Right renal cortex interstitium (tissue), 3 donors: Measurements from ENCODE around the gene LRMDA. TPM values are rescaled to one million over a fixed set of nuclear protein-coding genes. Genes with fewer than 3 reads are reported as not detected.

Experiments used
- DNase-seq, 3 donors: peaks; one replicate each; pipeline ENCODE4 v3.0.0-alpha.2; 2013; ENCODE audit warnings: low read depth in 3 of 3, low spot score in 2 of 3
- polyA plus RNA-seq, 3 donors: library from polyadenylated mRNA; unstranded; fragments of 120-200 nt; gene quantifications; one replicate each; pipeline ENCODE4 v1.2.1, GENCODE V29; 2013; ENCODE audit not compliant: insufficient read length in 3 of 3

Gene LRMDA
- polyA plus RNA-seq, 3 donors: 20.9 to 21.7 (median 21.2) TPM

- no peak for DNase-seq
Observed at GRCh38 chr10:75470901-75471300, 39.5 kb downstream of the LRMDA start.

DNA sequence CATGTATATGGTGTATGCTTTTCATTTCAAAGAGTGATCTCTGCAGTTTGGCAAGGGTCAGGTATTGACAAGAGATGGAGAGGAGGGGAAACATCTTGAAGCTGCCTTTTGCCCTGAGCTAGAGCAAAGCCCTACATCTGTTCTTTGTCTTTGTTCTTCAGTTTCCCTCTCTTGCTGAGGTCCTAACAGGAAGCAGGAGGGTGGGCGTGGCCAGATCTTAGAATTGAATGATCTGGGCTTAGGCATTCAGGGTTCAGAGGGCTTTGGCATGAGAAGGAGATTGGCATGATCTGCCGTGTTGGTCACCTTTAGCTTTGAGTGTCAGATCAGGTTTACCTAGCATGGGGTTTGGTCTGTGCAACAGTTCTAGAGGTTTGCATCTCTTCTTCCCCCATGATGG, 41.3 kb downstream of the LRMDA start:
- no peak for DNase-seq

- no peak for DNase-seq
Observed at GRCh38 chr10:75474106-75474505, 42.7 kb downstream of the LRMDA start.

- DNase-seq: no peak
Observed at GRCh38 chr10:75475460-75476182, 44.2 kb downstream of the LRMDA start.

- DNase-seq: no peak
Observed at GRCh38 chr10:75476569-75476968, 45.1 kb downstream of the LRMDA start.

DNA sequence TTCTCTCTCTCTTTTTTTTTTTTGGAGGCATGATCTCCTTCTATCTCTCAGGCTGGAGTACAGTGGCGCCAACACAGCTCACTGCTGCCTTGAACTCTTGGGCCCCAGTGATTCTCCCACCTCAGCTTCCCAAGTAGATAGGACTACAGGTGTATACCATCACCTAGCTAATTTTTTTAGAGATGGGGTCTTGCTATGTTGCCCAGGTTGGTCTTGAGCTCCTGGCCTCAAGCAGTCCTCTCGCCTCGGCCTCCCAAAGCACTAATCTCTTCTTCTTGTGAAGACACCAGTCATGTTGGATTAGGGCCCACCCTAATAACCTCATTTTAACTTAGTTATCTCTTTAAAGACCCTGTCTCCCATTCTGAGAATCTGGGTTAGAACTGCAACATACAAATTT, 45.6 kb downstream of the LRMDA start:
- no peak for DNase-seq

DNA sequence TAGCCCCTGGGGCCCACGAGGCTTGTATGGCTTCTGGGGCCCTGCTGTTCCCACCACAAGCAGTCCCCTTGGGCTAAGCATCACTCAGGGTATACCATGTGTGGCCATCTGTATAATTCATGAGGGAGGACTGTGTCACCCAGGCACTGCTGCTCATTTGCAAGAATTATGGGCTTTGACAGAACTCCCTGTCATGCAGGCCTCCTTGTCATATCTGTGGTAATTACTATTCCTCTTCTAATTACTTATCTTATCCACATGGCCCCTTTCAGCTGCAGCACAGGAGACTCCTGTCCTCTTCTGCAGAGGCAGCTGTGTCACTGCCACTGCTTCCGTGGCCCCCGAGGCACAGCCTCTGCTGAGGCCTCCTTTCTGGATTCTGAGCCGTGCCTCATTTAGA, 46.3 kb downstream of the LRMDA start:
- DNase-seq: no peak

GRCh38 chr10:75480374-75480773, 49.0 kb downstream of the LRMDA start:
- no peak for DNase-seq

DNA sequence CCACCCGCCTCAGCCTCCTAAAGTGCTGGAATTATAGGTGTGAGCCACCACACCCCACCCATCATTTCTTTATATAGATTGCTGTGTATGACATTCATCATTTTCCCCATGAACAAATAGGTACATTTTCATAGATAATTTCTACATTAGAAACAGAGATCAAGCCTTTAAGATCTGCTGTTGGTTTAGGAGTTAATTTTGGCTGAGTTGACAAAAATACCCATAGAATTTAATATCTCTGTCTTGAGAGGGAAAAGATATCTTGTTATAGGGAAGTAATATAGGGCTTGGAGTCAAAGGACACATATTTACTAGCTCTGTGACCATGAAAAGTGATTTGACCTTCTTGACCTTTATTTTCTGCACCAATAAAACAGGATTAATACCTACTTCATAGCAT, 51.8 kb downstream of the LRMDA start:
- DNase-seq: no peak

DNA sequence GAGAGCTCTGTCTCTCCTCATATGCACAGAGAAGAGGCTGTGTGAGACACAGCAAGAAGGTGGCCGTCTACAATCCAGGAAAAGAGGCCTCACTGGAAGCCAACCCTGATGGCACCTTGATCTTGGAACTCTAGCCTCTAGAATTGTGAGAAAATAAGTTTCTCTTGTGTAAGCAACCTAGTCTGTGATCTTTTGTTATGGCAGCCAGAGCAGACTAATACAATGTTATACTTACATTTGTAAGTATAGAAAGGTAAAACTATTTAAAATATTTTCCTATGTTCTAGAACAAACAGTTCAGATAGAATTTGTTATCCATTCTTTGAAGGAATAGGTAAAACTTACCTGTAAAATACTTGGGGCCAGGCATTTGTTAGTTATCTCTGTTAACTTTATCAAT, 53.3 kb downstream of the LRMDA start:
- no peak for DNase-seq

DNA sequence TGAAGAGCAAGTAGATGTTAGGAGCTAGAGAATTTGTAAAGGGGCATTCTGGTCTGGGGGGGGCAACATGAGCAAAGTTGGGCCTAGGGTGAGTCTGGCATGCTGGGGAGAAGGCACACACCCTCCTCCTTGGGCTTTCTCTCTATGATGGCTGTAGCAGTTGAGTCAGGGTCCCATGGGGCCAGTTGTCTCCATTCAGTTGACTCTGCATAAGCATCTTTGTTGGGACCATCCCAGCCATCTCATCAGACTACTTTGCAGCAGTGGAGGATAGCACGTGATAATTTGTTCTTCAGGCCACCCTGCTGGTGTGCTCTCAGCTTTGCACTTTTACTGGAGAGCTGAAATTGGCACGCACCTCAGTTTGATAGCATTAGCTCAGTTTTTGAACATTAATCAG, 55.2 kb downstream of the LRMDA start:
- no peak for DNase-seq

DNA sequence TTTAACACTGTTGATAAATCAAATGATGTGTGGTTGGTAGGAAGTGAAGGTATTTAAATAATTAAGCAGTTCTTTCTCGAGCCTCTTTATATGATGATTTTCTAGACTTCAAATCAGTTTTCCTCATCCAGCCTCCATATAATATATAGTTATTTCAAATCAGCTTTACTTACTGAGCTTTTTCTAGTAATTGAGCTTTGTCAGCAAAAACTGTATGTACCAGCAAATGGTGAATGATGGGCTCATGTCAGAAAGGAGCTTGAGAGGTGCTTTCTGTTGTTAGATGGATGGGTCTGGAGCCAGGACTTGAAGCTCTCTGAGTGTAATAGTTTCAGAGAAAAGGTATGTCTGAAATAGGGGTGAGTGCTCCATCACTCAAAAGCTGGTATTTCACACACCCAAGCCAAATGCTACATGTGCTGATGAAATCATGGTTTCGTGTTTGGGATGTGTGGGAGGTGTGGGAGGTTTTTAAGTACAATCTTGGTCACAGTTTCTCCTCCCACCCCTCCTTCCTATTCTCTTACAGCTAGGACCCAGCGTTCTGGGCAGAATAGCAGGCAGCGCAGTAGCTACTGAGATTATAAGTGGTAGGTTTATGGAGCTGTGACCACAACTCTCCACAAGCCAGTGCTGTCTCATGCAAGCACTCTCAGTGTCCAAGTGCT, 55.8 kb downstream of the LRMDA start:
- no peak for DNase-seq

- no peak for DNase-seq
Observed at GRCh38 chr10:75487755-75488125, 56.3 kb downstream of the LRMDA start.

DNA sequence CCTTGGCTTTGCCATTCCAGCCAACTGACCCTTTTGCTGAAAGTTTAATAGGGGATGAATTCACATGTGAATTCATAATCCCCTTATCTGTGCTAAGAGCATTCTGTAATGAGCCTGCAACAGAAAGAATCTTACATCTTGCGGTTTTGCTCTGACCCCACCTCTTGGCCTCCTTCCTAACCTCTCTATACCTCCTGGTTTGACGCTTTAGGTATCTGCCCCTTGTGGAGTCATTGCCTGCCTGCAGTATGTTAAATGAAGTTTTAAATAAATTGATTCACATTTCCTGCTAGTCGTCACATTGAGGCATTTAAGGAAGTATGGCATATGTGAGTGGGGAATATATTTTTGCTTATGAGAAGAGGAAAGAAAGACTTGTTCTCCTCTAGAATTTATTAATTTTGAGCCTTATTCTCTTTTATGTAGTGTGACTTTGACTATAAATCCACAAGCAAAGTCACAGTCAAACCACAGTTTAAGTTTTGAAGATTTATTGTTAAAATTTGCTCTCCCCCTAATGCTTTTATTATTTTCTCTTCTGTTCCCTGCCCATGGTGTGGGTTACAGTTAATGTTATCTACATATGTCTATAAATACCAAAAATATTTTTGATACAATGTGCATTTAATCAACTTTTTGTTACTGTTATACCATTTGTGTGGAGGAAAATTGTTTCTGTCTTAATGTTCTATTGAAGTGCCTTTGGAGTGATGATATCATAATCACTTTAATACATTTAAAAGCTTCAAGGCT, 60.9 kb downstream of the LRMDA start:
- no peak for DNase-seq

- DNase-seq: no peak
Observed at GRCh38 chr10:75493464-75493863, 62.0 kb downstream of the LRMDA start.

- DNase-seq: no peak
Observed at GRCh38 chr10:75495434-75496190, 64.2 kb downstream of the LRMDA start.

DNA sequence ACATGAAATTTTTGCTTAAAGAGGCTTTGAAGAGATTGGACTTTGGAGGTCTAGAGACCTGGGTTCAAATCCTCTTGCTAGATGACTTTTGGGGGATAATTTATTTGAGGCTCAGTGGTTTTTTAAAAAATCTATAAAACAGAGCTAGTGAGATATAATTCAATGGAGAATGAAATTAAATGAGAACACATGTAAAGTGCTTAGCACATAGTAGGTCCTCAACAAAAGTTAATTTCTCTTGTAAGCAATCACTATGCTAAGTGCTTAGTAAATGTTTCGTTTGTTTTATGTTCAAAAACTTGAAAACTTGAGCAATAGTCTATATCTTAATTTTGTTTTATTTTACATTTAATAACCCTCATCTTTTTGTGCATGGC, 64.8 kb downstream of the LRMDA start:
- DNase-seq: no peak

- DNase-seq: no peak
Observed at GRCh38 chr10:75497997-75498883, 66.8 kb downstream of the LRMDA start.

DNA sequence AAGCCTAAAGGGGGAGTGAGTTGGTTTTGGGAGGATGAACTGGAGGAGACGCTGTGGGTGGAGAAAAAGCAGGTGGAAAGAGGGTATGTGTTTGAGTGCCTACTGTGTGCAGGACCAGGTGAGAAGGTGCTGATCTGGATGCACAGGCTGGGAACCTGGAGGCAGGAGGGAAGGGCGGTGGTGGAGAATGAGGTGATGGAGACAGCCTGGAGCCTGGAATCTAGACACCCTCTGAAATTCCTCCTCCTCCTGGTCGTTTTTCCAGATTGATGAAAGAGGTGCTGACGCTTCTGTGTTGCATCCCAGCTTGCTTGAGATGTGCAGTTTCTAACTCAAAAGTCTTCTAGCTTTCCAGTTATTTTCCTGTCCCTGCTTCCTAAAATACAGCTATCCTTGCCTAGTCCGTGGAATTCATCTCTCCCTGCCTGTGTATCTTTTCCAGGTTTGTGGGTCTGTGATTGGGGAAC, 67.5 kb downstream of the LRMDA start:
- DNase-seq: no peak

DNA sequence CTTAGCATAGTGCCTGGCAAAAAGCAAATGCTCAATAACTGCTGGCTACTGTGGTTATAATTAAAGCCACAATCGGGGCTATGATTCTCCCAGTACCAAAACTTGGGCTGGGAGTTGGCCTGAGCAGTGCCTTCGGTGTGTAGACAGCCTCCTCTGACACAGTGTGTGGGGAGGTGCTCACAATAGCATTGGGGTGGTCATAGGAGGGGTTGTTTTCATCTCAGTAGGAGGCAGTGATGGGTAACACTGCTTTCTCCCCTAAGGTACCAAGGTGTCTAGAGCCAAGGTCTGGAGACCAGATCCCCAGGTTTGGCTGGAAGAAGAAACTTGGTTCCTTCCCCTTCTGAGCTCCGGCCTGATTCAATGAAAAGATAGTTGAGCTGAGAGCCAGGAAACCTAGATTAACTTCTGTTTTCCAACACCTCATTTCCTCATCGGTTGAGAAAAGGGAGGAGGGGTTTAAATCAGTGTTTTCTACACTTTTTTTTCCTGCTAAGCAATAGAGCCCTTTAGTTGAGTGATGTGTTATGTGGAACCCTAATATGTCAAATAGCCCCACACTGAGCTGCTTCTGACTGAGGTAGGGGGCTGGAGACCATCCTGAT, 68.2 kb downstream of the LRMDA start:
- DNase-seq: no peak
